HG02623 (cell line): ENCODE results near the gene DEFB126.
"Not testable (repeated sequence)": the region's sequence is repeated elsewhere in the genome, so short reads cannot be mapped to it uniquely, and the experiment has no call there.

Experiments
- ATAC-seq: cut with Tn5 transposase; IDR thresholded peaks from one replicate; pipeline ENCODE4 v1.9.1; 2021; ENCODE audit warnings: moderate library complexity; ENCODE audit not compliant: unreplicated experiment

DEFB126 gene, protein sequence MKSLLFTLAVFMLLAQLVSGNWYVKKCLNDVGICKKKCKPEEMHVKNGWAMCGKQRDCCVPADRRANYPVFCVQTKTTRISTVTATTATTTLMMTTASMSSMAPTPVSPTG

DNA sequence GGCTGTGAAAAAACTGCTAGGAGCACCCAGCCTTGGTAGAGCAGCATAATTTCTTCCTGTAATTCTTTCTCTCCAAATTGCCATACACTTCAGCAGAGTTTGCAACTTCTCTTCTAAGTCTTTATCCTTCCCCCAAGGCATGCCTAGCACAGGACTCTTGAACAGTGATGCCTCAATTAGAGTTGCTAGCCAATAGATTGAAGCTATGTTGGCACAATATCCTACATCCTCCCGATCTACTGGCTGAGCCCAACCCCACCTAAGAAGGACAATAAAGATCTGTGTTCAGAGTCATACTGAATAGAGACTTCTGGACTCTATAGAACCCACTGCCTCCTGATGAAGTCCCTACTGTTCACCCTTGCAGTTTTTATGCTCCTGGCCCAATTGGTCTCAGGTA is at the start of gene DEFB126:
TSS of gene DEFB126 (plus strand) at position 301 of the 400 bp plus-strand sequence. CDS start at position 340, 39 bp downstream.
- ATAC-seq: no peak

DNA sequence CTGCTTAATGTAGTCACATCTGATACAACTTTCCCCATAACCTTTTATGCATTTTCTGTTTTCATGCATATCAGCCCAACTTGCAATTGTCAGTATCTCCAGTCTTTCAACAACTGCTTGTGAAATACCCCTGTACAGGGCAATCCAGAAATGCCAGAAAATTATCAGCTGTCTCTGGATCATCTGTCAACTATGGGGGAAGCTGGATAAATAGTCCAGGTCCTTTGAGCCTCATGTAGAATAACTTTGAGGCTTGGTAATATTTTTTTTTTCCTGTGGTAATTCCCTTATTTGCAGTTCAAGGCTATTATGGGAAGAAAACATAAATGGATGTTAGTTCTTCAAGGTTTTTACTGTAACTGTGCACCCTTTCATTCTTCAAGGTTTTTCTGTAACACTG is 48.7 kb upstream of the DEFB126 start:
- no peak for ATAC-seq

DNA sequence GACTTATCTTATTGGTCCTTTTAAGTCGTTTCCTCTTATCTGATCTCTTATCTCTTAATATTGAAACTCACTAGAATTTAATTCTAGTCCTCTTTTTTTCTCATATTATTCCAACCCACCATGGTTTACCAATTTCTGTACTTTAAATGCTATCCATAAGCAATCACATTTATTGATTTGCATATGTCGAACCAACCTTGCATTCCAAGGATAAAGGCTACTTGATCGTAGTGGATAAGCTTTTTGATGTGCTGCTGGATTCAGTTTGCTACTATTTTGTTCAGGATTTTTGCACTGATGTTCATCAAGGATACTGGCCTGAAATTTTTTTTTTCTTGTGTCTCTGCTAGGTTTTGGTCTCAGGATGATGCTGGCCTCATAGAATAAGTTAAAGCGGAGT is 47.2 kb upstream of the DEFB126 start:
- no peak for ATAC-seq

DNA sequence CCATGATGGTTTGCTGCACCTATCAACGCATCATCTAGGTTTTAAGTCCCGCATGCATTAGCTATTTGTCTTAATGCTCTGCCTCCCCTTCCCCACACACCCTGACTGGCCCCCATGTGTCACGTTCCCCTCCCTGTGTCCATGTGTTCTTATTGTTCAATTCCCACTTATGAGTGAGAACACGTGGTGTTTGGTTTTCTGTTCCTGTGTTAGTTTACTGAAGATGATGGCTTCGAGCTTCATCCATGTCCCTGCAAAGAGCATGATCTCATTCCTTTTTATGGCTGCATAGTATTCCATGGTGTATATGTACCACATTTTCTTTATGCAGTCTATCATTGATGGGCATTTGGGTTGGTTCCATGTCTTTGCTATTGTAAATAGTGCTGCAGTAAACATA is 44.7 kb upstream of the DEFB126 start:
- not testable (repeated sequence) for ATAC-seq

DNA sequence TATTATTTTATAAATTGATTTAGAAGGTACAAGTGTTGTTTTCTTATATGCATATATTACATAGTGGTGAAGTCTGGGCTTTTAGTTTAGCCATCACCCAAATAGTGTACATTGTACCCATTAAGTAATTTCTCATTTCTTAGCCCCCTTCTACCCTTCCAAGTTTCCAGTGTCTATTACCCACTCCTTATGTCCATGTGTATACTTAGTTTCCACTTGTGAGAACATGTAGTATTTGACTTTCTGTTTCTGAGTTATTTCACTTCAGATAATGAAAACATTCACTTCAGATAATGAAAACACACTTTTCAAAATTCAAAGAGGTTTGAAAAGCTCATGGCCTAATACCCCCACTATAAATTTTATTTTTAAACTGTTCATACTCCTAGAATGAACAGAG is 40.4 kb upstream of the DEFB126 start:
- ATAC-seq: no peak

DNA sequence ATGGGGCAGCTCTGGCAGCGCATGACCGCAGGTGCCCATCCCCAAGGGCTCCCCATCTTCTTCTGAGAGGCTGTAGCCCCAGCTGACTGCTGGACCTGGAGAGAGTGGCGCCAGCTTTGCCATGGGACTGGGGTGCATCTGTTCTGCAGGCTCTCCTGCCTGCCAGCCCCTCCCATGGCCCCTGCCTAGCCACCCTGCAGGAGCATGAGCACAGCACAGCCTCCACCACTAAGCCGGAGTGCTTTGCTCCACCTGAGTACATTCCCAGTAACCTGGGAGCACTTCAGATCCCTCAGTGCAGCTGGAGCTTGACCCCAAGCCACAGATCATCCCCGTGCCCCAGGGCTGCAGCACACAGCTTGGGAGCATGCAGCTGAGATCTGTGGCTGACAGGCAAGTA is 38.9 kb upstream of the DEFB126 start:
- no peak for ATAC-seq

DNA sequence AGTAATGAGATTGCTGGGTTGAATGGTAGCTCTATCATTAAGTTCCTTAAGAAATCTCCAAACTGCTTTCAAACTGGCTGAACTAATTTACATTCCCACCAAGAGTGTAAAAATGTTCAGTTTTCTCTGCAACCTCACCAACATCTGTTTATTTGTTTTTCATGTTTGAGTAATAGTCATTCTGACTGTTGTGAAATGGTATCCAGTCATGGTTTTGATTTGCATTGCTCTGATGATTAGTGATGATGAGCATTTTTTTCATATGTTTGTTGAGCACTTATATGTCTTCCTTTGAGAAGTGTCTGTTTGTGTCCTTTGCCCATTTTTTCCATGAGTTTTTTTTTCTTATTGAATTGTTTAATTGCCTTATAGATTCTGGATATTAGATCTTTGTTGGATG is 30.0 kb upstream of the DEFB126 start:
- no peak for ATAC-seq

DNA sequence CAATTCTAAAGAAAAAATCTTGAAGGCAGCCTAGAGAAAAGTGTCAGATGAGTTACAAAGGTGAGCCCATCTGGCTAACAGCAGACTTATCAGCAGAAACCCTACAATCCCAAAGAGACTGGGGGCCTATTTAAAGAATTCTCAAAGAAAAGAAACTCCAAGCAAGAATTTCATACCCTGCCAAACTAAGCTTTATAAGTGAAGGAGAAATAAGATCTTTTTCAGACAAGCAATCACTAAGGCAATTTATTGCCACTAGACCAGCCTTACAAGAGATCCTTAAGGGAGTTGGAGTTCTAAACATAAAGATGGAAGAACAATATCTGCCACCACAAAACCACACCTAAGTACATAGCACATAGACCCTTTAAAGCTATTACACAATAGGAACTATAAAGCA is 24.9 kb upstream of the DEFB126 start:
- ATAC-seq: no peak

DNA sequence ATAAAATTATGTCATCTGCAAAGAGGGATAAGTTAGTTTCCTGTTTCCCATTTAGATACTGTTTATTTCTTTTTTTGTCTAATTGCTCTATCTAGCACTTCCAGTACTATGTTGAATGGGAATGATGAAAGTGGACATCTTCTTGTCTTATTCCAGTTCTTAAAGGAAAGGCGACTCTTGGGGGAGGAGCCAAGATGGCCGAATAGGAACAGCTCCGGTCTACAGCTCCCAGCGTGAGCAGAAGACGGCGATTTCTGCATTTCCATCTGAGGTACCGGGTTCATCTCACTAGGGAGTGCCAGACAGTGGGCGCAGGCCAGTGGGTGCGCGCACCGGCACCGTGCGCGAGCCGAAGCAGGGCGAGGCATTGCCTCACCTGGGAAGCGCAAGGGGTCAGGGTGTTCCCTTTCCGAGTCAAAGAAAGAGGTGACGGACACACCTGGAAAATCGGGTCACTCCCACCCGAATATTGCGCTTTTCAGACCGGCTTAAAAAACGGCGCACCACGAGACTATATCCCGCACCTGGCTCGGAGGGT is 12.5 kb upstream of the DEFB126 start:
- not testable (repeated sequence) for ATAC-seq

DNA sequence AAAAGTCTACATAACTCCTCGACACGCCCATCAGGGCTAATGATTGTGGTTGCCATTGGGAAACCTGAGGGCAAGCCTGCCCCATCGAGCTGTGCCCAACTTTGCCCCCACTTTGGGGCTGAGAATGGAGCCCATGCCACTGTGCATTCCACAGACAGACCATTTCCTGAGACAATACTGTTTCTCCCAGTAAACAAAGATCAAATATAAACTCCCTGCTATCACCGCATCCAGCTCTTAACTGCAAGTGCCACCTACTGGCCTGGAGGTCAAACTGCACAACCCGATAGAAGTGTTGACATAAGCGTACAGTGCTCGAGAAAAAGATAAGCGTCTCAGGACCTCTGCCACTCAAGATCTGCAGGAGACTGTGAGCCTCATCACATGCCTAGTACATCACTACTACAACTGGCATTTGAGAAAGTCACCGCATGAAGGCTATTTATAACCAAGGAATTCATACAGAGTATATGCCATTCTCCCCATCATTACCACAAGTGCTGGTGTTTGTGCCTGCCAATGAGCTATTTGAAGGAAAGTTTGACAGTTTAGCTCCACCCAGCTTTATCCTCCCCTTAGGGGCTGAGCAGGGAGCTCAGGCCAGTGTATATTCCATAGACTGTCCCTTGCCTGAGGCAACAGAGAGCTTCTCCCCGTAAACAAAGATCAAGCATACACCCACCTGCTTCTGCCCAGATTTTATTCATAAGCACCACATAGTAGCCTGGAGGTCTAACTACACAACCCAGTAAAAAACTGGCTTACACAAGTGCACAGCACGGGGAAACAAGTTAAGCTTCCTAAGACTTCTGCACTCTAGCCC is 4.5 kb upstream of the DEFB126 start:
- no peak for ATAC-seq

DNA sequence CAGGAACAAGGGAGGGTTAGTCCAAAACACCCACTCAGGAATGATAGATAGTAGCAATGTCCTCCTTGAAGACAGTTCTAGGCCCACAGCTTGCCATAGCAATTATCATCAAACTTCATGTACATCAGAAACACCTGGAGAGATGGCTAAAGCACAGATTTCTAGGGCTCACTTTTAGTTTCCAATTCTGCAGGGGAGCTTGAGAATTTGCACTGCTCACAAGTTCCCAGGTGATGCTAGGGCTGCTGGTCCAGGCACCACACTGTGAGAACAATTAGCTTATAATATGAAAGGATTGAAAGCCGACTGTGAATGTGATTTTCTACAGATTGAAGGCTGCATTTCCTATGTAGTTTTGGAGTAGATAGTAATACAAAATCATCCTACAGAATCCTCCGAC is 3.5 kb downstream of the DEFB126 start:
- no peak for ATAC-seq

DNA sequence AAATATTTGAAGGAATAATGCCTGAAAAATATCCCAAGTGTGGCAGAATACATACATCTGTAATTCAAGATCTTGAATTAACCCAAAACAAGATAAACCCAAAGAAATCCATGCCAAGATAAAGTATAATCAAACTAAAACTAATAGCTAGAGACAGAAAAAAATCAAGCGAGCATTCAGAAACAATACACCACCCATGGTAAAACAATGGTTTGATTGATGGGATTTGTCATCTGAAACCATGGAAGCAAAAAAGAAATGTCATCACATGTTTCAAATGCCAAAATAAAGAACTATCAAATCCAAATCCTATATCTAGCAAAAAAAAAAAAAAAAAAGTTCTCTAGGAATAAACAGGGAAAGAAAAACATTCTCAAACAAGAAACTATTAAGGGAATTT is 9.7 kb downstream of the DEFB126 start:
- ATAC-seq: no peak

DNA sequence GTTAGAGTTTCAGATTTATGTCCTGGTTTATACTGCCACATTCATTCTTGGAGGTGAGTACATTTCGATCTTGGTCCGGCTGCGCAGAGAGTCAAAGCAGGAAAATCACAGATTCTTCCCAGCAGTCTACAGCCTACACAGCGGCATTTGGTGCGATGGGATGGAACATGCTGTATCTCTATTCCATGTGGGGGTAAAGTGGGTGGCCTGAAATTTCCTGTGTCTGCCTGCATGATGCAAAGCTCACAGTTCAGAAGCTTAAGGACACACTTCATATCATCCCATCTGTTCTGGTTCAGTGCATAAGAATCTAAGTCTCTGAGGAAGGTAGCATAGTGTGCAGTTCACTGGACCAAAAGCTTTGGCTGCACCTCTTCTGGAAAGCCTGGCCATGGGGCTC is 14.8 kb downstream of the DEFB126 start, which contains the start of gene DEFB127:
TSS of gene DEFB127 (plus strand) at position 301 of the 400 bp plus-strand sequence. CDS start at position 392, 91 bp downstream.
- ATAC-seq: no peak

DNA sequence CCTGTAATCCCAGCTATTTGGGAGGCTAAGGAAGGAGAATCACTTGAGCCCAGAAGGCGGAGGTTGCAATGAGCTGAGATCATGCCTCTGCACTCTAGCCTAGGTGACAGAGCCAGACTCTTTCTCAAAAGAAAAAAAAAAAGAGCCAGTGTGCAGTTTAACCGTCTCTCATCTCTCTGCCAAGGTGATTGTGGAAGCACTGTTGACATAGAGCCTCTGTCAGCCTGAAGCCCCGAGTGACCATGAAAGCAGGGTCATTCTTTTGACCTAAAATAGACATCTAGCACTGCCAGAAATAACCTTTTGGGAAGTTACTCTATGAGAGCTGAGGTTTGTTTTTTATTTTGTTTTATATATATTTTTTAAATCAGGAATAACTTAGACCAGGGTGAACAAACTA is 22.2 kb downstream of the DEFB126 start:
- ATAC-seq: no peak

DNA sequence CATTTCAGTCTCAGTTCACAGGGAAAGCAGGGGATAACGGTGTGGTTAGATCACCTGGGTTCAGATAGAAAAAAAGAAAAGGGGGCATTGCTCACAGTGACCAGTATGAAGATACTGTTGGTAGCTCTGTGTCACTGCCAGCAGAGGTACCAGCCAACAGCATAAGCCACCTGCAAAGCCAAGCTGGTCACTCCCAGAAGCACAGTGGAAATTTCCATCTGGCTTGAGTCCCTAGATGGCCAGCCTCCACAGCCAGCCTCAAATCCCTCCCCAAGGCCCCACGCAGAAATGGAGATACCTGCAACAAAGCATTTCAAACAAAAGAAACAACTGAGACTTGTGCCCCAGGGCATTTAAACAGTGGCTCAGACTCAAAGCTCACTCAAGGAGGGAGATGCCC is 26.5 kb downstream of the DEFB126 start:
- no peak for ATAC-seq

DNA sequence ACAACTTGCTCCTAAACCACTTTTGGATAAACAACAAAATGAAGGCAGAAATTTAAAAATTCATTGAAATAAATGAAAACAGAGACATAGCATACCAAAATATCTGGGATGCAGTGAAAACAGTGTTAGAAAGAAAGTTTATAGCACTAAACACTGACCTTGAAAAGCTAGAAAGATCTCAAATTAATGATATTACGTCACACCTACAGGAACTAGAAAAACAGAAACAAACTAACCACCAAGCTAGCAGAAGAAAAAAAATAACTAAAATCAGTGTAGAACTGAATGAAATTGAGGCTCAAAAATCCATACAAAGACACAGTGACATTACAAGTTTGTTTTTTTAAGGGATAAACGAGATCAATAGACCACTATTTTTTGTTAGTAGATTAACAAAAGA is 41.9 kb downstream of the DEFB126 start:
- no peak for ATAC-seq

DNA sequence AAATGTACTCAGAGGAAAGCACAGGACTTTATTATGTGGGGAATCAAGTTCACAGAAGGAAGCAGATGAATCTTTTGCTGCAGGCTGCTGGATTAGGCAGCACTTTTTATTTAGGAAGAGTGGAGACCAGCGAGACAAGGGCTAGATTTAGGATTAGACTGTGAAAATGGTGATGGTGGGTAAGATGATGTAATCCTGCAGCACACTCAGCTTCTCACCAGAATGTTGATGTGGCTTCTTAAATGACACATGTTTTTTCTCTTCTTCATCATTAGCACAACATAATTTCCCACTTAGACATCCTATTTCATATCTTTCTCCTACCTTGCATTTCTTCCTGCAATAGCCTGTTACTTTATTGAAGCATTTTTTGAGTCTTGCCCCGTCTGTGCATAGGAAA is 45.3 kb downstream of the DEFB126 start:
- no peak for ATAC-seq

DNA sequence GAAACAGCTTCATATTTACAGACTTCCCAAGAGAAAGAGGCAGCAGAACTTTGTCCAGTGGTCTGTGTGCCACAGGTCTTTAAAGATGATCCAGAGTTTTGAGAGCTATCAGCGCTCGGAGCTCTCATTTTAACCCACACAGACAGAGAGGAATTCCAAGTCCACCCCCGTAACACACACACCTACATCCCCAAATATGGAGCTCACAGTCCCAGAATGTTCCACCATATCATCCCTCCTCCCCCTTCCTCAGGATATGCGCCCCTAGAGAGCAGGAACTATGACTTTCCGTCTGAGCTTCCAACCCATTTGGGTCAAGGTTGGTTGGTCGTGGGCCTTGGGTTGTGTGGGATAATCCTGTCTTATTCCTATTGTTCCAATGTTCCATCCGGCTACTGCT is 47.2 kb downstream of the DEFB126 start, which contains the start of gene DEFB128:
TSS of gene DEFB128 (minus strand) at position 101 of the 400 bp plus-strand sequence. CDS start at position 13, 88 bp downstream.
- ATAC-seq: no peak
